Transverse colon (tissue), 4 donors: ENCODE measurements around the gene SYT13. TPM values are rescaled to one million over a fixed set of nuclear protein-coding genes. Genes with fewer than 3 reads are reported as not detected.
"Not testable (repeated sequence)": the region's sequence is repeated elsewhere in the genome, so short reads cannot be mapped to it uniquely, and the experiment has no call there.

ENCODE experiments used
- DNase-seq: peaks from one replicate; pipeline ENCODE4 v3.0.0-alpha.2; 2019
- H3K27ac ChIP-seq, 4 donors: fragments of 200-600 bp; sonication (generic); 2 replicates each; pipeline ENCODE4 v1.5.1; 2016 to 2018; ENCODE audit warnings: inconsistent platforms in 4 of 4
- H3K27me3 ChIP-seq: fragments of 200-600 bp; sonication (generic); 2 replicates; pipeline ENCODE4 v1.5.1; 2017; ENCODE audit warnings: inconsistent platforms
- H3K36me3 ChIP-seq, 4 donors: fragments of 200-600 bp; sonication (generic); 2 replicates each; pipeline ENCODE4 v1.5.1; 2017 to 2019; ENCODE audit warnings: inconsistent platforms in 4 of 4
- H3K4me1 ChIP-seq, 4 donors: fragments of 200-600 bp; sonication (generic); 2 replicates each; pipeline ENCODE4 v1.5.1; 2017 to 2020; ENCODE audit warnings: inconsistent platforms in 4 of 4
- H3K4me3 ChIP-seq, 4 donors: fragments of 200-600 bp; sonication (generic); 1 replicate in 1 of 4; 2 replicates in 3 of 4; pipeline versions ENCODE4 v1.5.1 to v1.6.1; 2017 to 2019; ENCODE audit warnings: inconsistent platforms in 4 of 4
- H3K9me3 ChIP-seq, 2 donors: fragments of 200-600 bp; sonication (generic); 2 replicates each; pipeline ENCODE4 v1.5.1; 2017 to 2019; ENCODE audit warnings: inconsistent platforms in 2 of 2
- EP300 ChIP-seq: sonication (generic); formaldehyde crosslinking; IDR thresholded peaks from one replicate; pipeline ENCODE4 v1.6.1; 2017; ENCODE audit warnings: antibody characterized with exemption, low read depth
- POLR2A ChIP-seq: fragments of 450-650 bp; IDR thresholded peaks from one replicate; pipeline ENCODE4 v1.6.1; 2016; ENCODE audit warnings: antibody characterized with exemption, mild to moderate bottlenecking, moderate library complexity
- POLR2AphosphoS5 ChIP-seq, 3 donors: sonication (generic); formaldehyde crosslinking; IDR thresholded peaks; one replicate each; pipeline ENCODE4 v1.6.1; 2016; ENCODE audit warnings: antibody characterized with exemption in 3 of 3
- WGBS, 2 donors: methylation state at CpG; one replicate each; pipeline ENCODE4 v1.1.5; 2018; ENCODE audit warnings: low coverage in 1 of 2; 5-methylcytosine and 5-hydroxymethylcytosine counted together
- in situ Hi-C, 4 donors: fragments of 200-750 bp; cut with MboI; loops; one replicate each; pipeline versions ENCODE4 v1.15.0 to v1.15.1; 2017; ENCODE audit warnings: low sequenced_read_pairs in 3 of 4, low pct_ligation_motif_present in 1 of 4, low pct_unique_long_range_greater_than_20kb in 1 of 4
- intact Hi-C: fragments of 100-400 bp; cut with DNase I; formaldehyde crosslinking; loops from one replicate; pipeline ENCODE4 v1.15.1; 2023; ENCODE audit warnings: low total_unique reads
- total RNA-seq, 4 donors: library from RNA; depleted of rRNA; stranded (reverse); fragments of >200 nt; gene quantifications; one replicate each; pipeline ENCODE4 v1.1.0, GENCODE V29; 2016
- TF ChIP-seq, protein P1 (sequence below), 5 experiments: fragments of 200-600 bp in 3 of 5; fragments of 450-650 bp in 2 of 5; sonication (generic) in 3 of 5; IDR thresholded peaks; 1 replicate in 2 of 5; 2 replicates in 3 of 5; pipeline ENCODE4 v1.5.1; 2016 to 2017; ENCODE audit warnings: antibody characterized with exemption in 5 of 5, inconsistent platforms in 3 of 5, mild to moderate bottlenecking in 2 of 5, moderate library complexity in 1 of 5

The SYT13 gene
- total RNA-seq, 4 donors from 2014 or later, result 10.5 to 28.6 (median 23.4) TPM

DNA sequence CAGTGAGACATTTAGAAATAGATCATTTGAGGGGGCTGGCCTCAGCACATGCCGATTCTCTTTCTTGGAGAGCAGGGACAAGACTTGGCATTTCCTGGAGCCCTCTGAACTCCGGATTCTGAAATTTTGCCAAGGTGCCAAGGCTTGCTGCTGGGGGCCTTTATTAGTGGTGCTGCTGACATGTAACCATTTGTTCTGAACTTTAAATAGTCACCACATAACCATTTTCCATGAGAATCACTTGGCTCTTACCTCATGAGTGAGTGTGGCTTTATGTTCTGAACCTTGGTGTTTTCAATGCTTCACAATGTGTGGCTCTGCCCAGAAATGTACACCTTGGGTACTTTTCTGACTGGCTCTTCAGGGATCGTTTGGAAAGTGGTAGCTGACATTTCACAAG, 33.3 kb downstream of the SYT13 start:
- Histone ChIP-seq H3K4me3 (no peak overlapping the region), H3K36me3 (no peaks in the 10 kb centered on the region), H3K4me1 (no peaks in the 10 kb centered on the region), H3K27ac (no peak overlapping the region), H3K27me3 (no peaks in the 10 kb centered on the region), H3K9me3 (no peaks in the 10 kb centered on the region)
- WGBS, 2 donors, result 58 to 74% methylated on average over 3 of the region's 3 CpGs
- intact Hi-C loops (no loop called here), in situ Hi-C loops (loop anchor here in 1 of 4 donors (5.0 kb wide), 1 partner anchor 44 kb away; no protein-coding TSS in a partner anchor)
- DNase-seq, result no peak
- TF ChIP-seq POLR2A (no peak), EP300 (no peak), POLR2AphosphoS5 (IDR thresholded peaks at IDR 0.05) (no peak)
- TF ChIP-seq, protein P1, sequence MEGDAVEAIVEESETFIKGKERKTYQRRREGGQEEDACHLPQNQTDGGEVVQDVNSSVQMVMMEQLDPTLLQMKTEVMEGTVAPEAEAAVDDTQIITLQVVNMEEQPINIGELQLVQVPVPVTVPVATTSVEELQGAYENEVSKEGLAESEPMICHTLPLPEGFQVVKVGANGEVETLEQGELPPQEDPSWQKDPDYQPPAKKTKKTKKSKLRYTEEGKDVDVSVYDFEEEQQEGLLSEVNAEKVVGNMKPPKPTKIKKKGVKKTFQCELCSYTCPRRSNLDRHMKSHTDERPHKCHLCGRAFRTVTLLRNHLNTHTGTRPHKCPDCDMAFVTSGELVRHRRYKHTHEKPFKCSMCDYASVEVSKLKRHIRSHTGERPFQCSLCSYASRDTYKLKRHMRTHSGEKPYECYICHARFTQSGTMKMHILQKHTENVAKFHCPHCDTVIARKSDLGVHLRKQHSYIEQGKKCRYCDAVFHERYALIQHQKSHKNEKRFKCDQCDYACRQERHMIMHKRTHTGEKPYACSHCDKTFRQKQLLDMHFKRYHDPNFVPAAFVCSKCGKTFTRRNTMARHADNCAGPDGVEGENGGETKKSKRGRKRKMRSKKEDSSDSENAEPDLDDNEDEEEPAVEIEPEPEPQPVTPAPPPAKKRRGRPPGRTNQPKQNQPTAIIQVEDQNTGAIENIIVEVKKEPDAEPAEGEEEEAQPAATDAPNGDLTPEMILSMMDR (IDR thresholded peaks at IDR 0.05), result no peak

DNA sequence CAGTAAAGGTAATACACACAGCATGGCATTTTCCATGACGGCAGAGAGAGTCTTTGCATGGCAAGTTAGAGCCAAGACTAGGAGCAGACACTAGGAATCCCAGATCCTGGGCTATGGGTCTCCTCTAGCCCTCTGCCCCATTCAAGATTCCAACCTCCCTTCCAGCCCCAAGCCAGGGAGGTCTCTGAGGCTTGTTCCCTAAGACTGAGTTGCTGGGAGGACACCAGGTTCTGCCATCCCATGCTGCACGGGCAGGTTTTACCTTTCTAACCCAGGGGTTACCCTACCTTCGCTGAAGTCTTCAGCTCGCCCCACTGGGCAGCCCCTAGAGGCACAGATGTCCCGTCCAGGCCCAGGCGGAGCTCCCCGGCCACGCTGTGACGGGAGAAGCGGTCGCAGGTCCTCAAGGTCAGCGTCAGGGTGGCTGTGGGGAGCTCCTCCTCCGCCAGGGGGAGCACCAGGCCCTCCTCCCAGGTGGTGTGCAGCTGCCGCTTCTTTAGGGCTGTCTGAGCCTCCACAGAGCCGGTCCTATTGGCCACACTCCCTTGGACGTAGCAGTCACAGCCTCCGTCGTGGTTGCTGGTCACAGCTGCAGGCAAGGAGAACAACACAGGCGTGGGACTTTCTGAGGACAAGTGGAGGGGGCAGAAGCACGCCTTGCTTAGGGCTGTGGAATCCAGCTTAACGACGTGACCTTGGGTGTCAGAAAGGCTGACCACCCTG, 33.8 kb downstream of the SYT13 start:
- H3K9me3 ChIP-seq, result no peaks in the 10 kb centered on the region
- DNase-seq, result peak; percentile 84
- no peak overlapping the region for H3K4me3 ChIP-seq
- WGBS, 2 donors, result 38% methylated on average over 21 of the region's 22 CpGs; no CpG with 5 or more reads in 1 of the 2 donors
- no peaks in the 10 kb centered on the region for H3K36me3 ChIP-seq
- in situ Hi-C loops (loop anchor here in 1 of 4 donors (5.0 kb wide), 1 partner anchor 45 kb away; no protein-coding TSS in a partner anchor), intact Hi-C loops (no loop called here)
- TF ChIP-seq EP300, result no peak
- TF ChIP-seq, protein P1 (IDR thresholded peaks at IDR 0.05), result peak; percentile 65 to 92 (median 77)
- no peaks in the 10 kb centered on the region for H3K4me1 ChIP-seq
- no peak overlapping the region for H3K27ac ChIP-seq
- H3K27me3 ChIP-seq, result no peaks in the 10 kb centered on the region

DNA sequence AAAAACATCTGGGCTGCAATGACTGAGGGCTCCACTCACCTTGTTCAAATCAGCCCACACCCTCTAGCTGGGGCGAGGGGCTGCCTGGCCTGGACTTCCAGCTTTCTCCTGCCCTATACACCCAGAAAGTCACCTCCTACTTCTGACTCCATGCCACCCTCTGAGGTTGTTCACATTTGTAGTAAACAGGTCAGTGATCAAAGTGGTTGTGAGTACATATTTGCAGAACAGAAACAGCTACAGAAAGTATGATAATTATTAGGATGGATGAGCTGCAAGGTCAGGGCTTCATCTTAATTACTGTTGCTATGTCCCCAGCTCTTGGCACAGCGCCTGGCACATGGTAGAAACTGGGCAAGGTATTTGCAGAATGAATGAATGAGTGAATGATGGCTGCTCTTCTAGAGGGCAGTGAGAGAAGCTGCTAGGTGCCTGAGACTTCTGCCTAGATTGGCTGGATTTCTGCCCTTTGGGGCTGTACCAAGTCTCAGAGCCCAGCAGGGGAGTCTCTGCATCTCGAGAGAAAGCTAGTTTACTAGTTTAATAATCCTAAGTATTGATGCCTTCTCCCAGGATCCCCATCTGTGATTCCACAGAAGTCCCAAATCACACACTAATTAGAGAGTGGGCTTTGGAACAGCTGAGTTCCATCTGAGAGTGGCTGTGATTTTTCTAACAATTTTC, 36.0 kb downstream of the SYT13 start:
- Histone ChIP-seq H3K4me3 (no peak overlapping the region), H3K36me3 (no peaks in the 10 kb centered on the region), H3K27ac (no peak overlapping the region), H3K9me3 (no peaks in the 10 kb centered on the region), H3K27me3 (no peaks in the 10 kb centered on the region), H3K4me1 (peaks cover 0 to under 1% (median 0%) of the 10 kb centered on the region in 4 donors)
- in situ Hi-C loops, result loop anchor here in 1 of 4 donors (5.0 kb wide), 1 partner anchor 47 kb away; no protein-coding TSS in a partner anchor
- intact Hi-C loops, result no loop called here
- no peak for DNase-seq
- TF ChIP-seq POLR2A, result no peak
- 67 to 80% methylated on average over 1 to 3 of the region's 3 CpGs for WGBS, 2 donors

DNA sequence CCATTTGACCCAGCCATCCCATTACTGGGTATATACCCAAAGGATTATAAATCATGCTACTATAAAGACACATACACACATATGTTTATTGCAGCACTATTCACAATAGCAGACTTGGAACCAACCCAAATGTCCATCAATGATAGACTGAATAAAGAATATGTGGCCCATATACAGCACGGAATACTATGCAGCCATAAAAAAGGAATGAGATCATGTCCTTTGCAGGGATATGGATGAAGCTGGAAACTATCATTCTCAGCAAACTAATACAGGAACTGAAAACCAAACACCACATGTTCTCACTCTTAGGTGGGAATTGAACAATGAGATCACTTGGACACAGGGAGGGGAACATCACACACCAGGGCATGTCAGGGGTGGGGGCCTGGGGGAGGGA, 36.8 kb downstream of the SYT13 start:
- DNase-seq, in situ Hi-C loops, intact Hi-C loops, H3K36me3 ChIP-seq, H3K4me1 ChIP-seq, H3K4me3 ChIP-seq, H3K27me3 ChIP-seq, H3K9me3 ChIP-seq, H3K27ac ChIP-seq: not testable (repeated sequence)
- 67 to 91% methylated on average over 1 of the region's 1 CpG for WGBS, 2 donors

DNA sequence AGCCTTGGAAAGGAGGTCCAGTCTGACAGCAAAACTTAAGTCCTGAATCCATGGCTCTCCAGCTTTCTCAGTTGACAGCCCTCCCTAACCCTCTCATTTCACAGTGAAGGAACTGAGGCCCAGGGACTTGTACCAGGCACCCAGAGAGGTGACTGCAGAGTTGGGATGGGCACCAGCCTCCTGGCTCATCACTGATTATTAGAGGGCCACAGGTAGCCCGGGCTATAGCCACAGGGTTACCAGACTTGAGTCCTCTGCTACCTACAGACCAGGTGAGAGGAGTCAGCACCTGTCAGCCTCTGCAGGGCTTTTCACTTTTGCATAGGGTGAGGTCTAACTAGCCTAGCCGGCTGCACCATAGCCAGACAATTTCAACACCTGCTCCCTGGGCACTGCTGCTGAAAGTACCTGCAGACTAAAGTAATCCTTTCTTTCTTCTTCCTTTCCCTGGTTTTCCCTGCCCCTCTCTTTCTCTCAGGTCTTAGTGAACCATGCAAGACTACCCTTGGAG, 37.6 kb downstream of the SYT13 start:
- in situ Hi-C loops (no loop called here), intact Hi-C loops (no loop called here)
- H3K4me1 ChIP-seq, result peaks cover 0 to 3% (median 0%) of the 10 kb centered on the region in 4 donors
- no peak for DNase-seq
- TF ChIP-seq, protein P1 (IDR thresholded peaks at IDR 0.05), result no peak
- TF ChIP-seq EP300 (no peak), POLR2A (no peak), POLR2AphosphoS5 (IDR thresholded peaks at IDR 0.05) (no peak)
- no peaks in the 10 kb centered on the region for H3K27me3 ChIP-seq
- no peak overlapping the region for H3K27ac ChIP-seq
- no peak overlapping the region for H3K4me3 ChIP-seq
- WGBS, 2 donors, result 33 to 53% methylated on average over 1 to 2 of the region's 2 CpGs
- H3K9me3 ChIP-seq, result no peaks in the 10 kb centered on the region
- no peaks in the 10 kb centered on the region for H3K36me3 ChIP-seq
